Astrocyte (in vitro differentiated cells and primary cell): ENCODE data around the gene SERTAD4. TPM values are rescaled to one million over a fixed set of nuclear protein-coding genes. Genes with fewer than 3 reads are reported as not detected.

Experiments
- DNase-seq: peaks from one replicate; pipeline ENCODE4 v3.0.0-alpha.2; 2010; ENCODE audit warnings: low read depth
- FAIRE-seq: peaks from 2 replicates; lab custom pipeline; 2011; peaks lifted over from hg19 to GRCh38; lab: Jason Lieb, UNC
- H2AFZ ChIP-seq: 2 replicates; pipeline ENCODE4 v1.6.0; 2012; ENCODE audit warnings: low read depth, low read length, inconsistent platforms
- H3K27ac ChIP-seq: 2 replicates; pipeline ENCODE4 v1.5.1; 2011; ENCODE audit warnings: low read depth, low read length, inconsistent platforms
- H3K27me3 ChIP-seq: 2 replicates; pipeline ENCODE4 v1.6.0; 2011; ENCODE audit warnings: low read length, inconsistent platforms; ENCODE audit not compliant: insufficient read depth
- H3K36me3 ChIP-seq: 2 replicates; pipeline ENCODE4 v1.5.1; 2011; ENCODE audit warnings: low read length, inconsistent platforms; ENCODE audit not compliant: insufficient read depth
- H3K4me1 ChIP-seq: 2 replicates; pipeline ENCODE4 v1.5.1; 2011; ENCODE audit warnings: low read length, inconsistent platforms; ENCODE audit not compliant: insufficient read depth
- H3K4me2 ChIP-seq: 2 replicates; pipeline ENCODE4 v1.6.0; 2012; ENCODE audit warnings: low read length, inconsistent platforms
- H3K4me3 ChIP-seq: 2 replicates; pipeline ENCODE4 v1.5.1; 2011; ENCODE audit warnings: low read depth, mild to moderate bottlenecking, low read length, inconsistent platforms; ENCODE audit not compliant: insufficient read depth
- H3K79me2 ChIP-seq: 2 replicates; pipeline ENCODE4 v1.6.0; 2012; ENCODE audit warnings: mild to moderate bottlenecking, low read length, inconsistent platforms; ENCODE audit not compliant: insufficient read depth
- H3K9ac ChIP-seq: 2 replicates; pipeline ENCODE4 v1.6.0; 2012; ENCODE audit warnings: mild to moderate bottlenecking, low read length, inconsistent platforms
- H3K9me3 ChIP-seq: 2 replicates; pipeline ENCODE4 v1.5.1; 2012; ENCODE audit warnings: low read depth, mild to moderate bottlenecking, low read length, inconsistent platforms; ENCODE audit not compliant: insufficient read depth
- H4K20me1 ChIP-seq: 2 replicates; pipeline ENCODE4 v1.6.0; 2012; ENCODE audit warnings: low read length, inconsistent platforms; ENCODE audit not compliant: insufficient read depth
- H3K27ac Mint-ChIP-seq: one replicate; pipeline ENCODE4 v1.8.0; 2021; ENCODE audit warnings: mild to moderate bottlenecking, mixed read lengths; ENCODE audit not compliant: unreplicated experiment
- H3K27me3 Mint-ChIP-seq: one replicate; pipeline ENCODE4 v1.8.0; 2021; ENCODE audit warnings: low read depth, mixed read lengths; ENCODE audit not compliant: unreplicated experiment
- H3K36me3 Mint-ChIP-seq: one replicate; pipeline ENCODE4 v1.8.0; 2021; ENCODE audit warnings: low read depth, mixed read lengths; ENCODE audit not compliant: unreplicated experiment
- H3K4me1 Mint-ChIP-seq: one replicate; pipeline ENCODE4 v1.8.0; 2021; ENCODE audit warnings: low read depth, mixed read lengths; ENCODE audit not compliant: unreplicated experiment
- H3K4me3 Mint-ChIP-seq: one replicate; pipeline ENCODE4 v1.8.0; 2021; ENCODE audit warnings: mild to moderate bottlenecking, moderate library complexity, mixed read lengths; ENCODE audit not compliant: unreplicated experiment
- H3K9me3 Mint-ChIP-seq: one replicate; pipeline ENCODE4 v1.8.0; 2021; ENCODE audit warnings: mild to moderate bottlenecking, mixed read lengths; ENCODE audit not compliant: unreplicated experiment
- CTCF ChIP-seq: IDR thresholded peaks from 2 replicates; pipeline ENCODE4 v1.5.1; 2011; ENCODE audit warnings: low read depth, mild to moderate bottlenecking, inconsistent platforms, low read length, moderate library complexity; ENCODE audit not compliant: insufficient read depth
- EZH2 ChIP-seq: IDR thresholded peaks from 2 replicates; pipeline ENCODE4 v1.6.1; 2012; ENCODE audit warnings: mild to moderate bottlenecking, low read length, inconsistent platforms; ENCODE audit not compliant: insufficient read depth
- total RNA-seq: library from RNA; stranded (reverse); gene quantifications from 2 replicates; pipeline ENCODE4 v1.2.1, GENCODE V29; 2021

The SERTAD4 gene
- total RNA-seq, 1 donor from 2014 or later: 4.6 TPM

- H3K36me3 Mint-ChIP-seq: no peaks in the 10 kb centered on the region
- DNase-seq (no peak), FAIRE-seq (no peak)
- no peak overlapping the region for H3K9ac ChIP-seq
- TF ChIP-seq EZH2: no peak
- TF ChIP-seq CTCF: no peak
- no peaks in the 10 kb centered on the region for H3K9me3 Mint-ChIP-seq
- no peaks in the 10 kb centered on the region for H3K9me3 ChIP-seq
- no peaks in the 10 kb centered on the region for H3K27me3 ChIP-seq
- H3K4me1 ChIP-seq: peaks cover 49% of the 10 kb centered on the region
- no peak overlapping the region for H3K27ac Mint-ChIP-seq
- H3K4me3 Mint-ChIP-seq: no peak overlapping the region
- no peak overlapping the region for H3K4me3 ChIP-seq
- H4K20me1 ChIP-seq: no peaks in the 10 kb centered on the region
- H3K27ac ChIP-seq: no peak overlapping the region
- H3K36me3 ChIP-seq: no peaks in the 10 kb centered on the region
- no peak overlapping the region for H3K4me2 ChIP-seq
- H2AFZ ChIP-seq: no peak overlapping the region
- peaks cover 5% of the 10 kb centered on the region for H3K27me3 Mint-ChIP-seq
- peaks cover 26% of the 10 kb centered on the region for H3K4me1 Mint-ChIP-seq
- no peaks in the 10 kb centered on the region for H3K79me2 ChIP-seq
Observed at GRCh38 chr1:210235363-210236053, 2.9 kb downstream of the SERTAD4 start.

GRCh38 chr1:210236386-210236839 is 3.8 kb downstream of the SERTAD4 start:
- H3K27ac ChIP-seq: peak overlapping the region; percentile 43
- peaks cover 5% of the 10 kb centered on the region for H3K27me3 Mint-ChIP-seq

More at GRCh38 chr1:210236386-210236839, 3.8 kb downstream of the SERTAD4 start:
- Histone ChIP-seq H3K9me3 (no peaks in the 10 kb centered on the region), H3K4me1 (peaks cover 58% of the 10 kb centered on the region), H3K4me3 (no peak overlapping the region), H4K20me1 (no peaks in the 10 kb centered on the region), H3K9ac (peak overlapping the region; percentile 64), H3K36me3 (no peaks in the 10 kb centered on the region), H3K79me2 (no peaks in the 10 kb centered on the region), H3K4me2 (peak overlapping the region; percentile 76), H3K27me3 (no peaks in the 10 kb centered on the region), H2AFZ (no peak overlapping the region)
- TF ChIP-seq EZH2 (no peak), CTCF (no peak)
- DNase-seq (peak; percentile 93), FAIRE-seq (no peak)
- Mint-ChIP-seq H3K27ac (no peak overlapping the region), H3K4me3 (no peak overlapping the region), H3K9me3 (no peaks in the 10 kb centered on the region), H3K4me1 (peaks cover 31% of the 10 kb centered on the region), H3K36me3 (no peaks in the 10 kb centered on the region)
